Loucy (cell line): ENCODE results near the gene GPX7.
"Not testable (repeated sequence)": the region's sequence is repeated elsewhere in the genome, so short reads cannot be mapped to it uniquely, and the experiment has no call there.

Source experiments
- H2AFZ ChIP-seq: fragments of 200-600 bp; sonication (generic); 2 replicates; pipeline ENCODE4 v1.6.0; 2016; ENCODE audit warnings: antibody characterized with exemption, mild to moderate bottlenecking, low read length, moderate library complexity
- H3F3A ChIP-seq: fragments of 200-600 bp; 2 replicates; pipeline ENCODE4 v1.6.0; 2016; ENCODE audit warnings: antibody characterized with exemption, low read depth, mild to moderate bottlenecking
- H3K27me3 ChIP-seq: fragments of 200-600 bp; sonication (generic); 2 replicates; pipeline ENCODE4 v1.6.1; 2014; ENCODE audit warnings: low read length, mild to moderate bottlenecking; ENCODE audit not compliant: insufficient read depth, poor library complexity, severe bottlenecking
- H3K36me3 ChIP-seq: fragments of 200-600 bp; sonication (generic); 2 replicates; pipeline ENCODE4 v1.6.1; 2016; ENCODE audit warnings: low read length; ENCODE audit not compliant: insufficient read depth
- H3K4me1 ChIP-seq: fragments of 200-600 bp; sonication (generic); 2 replicates; pipeline ENCODE4 v1.5.1; 2014; ENCODE audit warnings: low read length, mild to moderate bottlenecking; ENCODE audit not compliant: insufficient read depth, poor library complexity, severe bottlenecking
- H3K4me2 ChIP-seq: fragments of 200-600 bp; sonication (generic); 2 replicates; pipeline ENCODE4 v1.6.0; 2014; ENCODE audit warnings: antibody characterized with exemption, low read length, low read depth, mild to moderate bottlenecking; ENCODE audit not compliant: poor library complexity, severe bottlenecking
- H3K4me3 ChIP-seq: fragments of 200-600 bp; sonication (generic); 2 replicates; pipeline ENCODE4 v1.5.1; 2014; ENCODE audit warnings: low read length, mild to moderate bottlenecking, mixed read lengths; ENCODE audit not compliant: poor library complexity, severe bottlenecking
- H3K79me2 ChIP-seq: fragments of 200-600 bp; sonication (generic); 2 replicates; pipeline ENCODE4 v1.6.1; 2014; ENCODE audit warnings: low read length; ENCODE audit not compliant: insufficient read depth
- H3K9ac ChIP-seq: fragments of 200-600 bp; sonication (generic); 2 replicates; pipeline ENCODE4 v1.6.0; 2014; ENCODE audit warnings: mild to moderate bottlenecking, low read depth, low read length, moderate library complexity; ENCODE audit not compliant: poor library complexity, severe bottlenecking
- H3K9me2 ChIP-seq: fragments of 200-600 bp; sonication (generic); replicated peaks from 2 replicates; pipeline ENCODE4 v1.6.1; 2016; ENCODE audit warnings: low read depth, low read length, mixed read lengths
- H3K9me3 ChIP-seq: fragments of 200-600 bp; sonication (generic); 2 replicates; pipeline ENCODE4 v1.6.1; 2014; ENCODE audit warnings: mild to moderate bottlenecking, antibody characterized with exemption, low read length, low read depth; ENCODE audit not compliant: insufficient read depth
- H4K20me1 ChIP-seq: fragments of 200-600 bp; sonication (generic); 2 replicates; pipeline ENCODE4 v1.6.0; 2014; ENCODE audit warnings: antibody characterized with exemption, low read length, mild to moderate bottlenecking; ENCODE audit not compliant: insufficient read depth, poor library complexity, severe bottlenecking
- CTCF ChIP-seq: fragments of 200-600 bp; sonication (generic); conservative IDR thresholded peaks from 2 replicates; pipeline ENCODE4 v1.5.1; 2014; ENCODE audit warnings: mild to moderate bottlenecking, antibody characterized with exemption, low read length
- EZH2phosphoT487 ChIP-seq: fragments of 200-600 bp; IDR thresholded peaks from 2 replicates; pipeline ENCODE4 v1.6.1; 2018; ENCODE audit warnings: antibody characterized with exemption, mild to moderate bottlenecking, moderate library complexity, borderline replicate concordance

The GPX7 gene

GRCh38 chr1:52576074-52576473, 26.1 kb upstream of the GPX7 start:
- no peaks in the 10 kb centered on the region for H3K36me3 ChIP-seq
- H2AFZ ChIP-seq = no peak overlapping the region
- H3F3A ChIP-seq = peaks cover 5% of the 10 kb centered on the region; the same call in 1 of the 2 replicates
- H3K4me1 ChIP-seq = peaks cover 13% of the 10 kb centered on the region
- TF ChIP-seq CTCF (no peak), EZH2phosphoT487 (no peak)
- no peak overlapping the region for H3K4me3 ChIP-seq
- no peaks in the 10 kb centered on the region for H3K27me3 ChIP-seq
- H3K9me3 ChIP-seq = no peaks in the 10 kb centered on the region
- H3K9me2 ChIP-seq = no peaks in the 10 kb centered on the region
- H3K9ac ChIP-seq = no peak overlapping the region
- no peak overlapping the region for H3K4me2 ChIP-seq
- H3K79me2 ChIP-seq = no peaks in the 10 kb centered on the region
- no peaks in the 10 kb centered on the region for H4K20me1 ChIP-seq

- not testable (repeated sequence) for H2AFZ ChIP-seq, H3K27me3 ChIP-seq, H3K4me3 ChIP-seq, H3K4me2 ChIP-seq, H3F3A ChIP-seq, H3K9me2 ChIP-seq, H3K9ac ChIP-seq, H3K79me2 ChIP-seq, H3K4me1 ChIP-seq, H4K20me1 ChIP-seq, H3K36me3 ChIP-seq, H3K9me3 ChIP-seq
Observed at GRCh38 chr1:52578066-52578465, 24.1 kb upstream of the GPX7 start.

- no peaks in the 10 kb centered on the region for H3K27me3 ChIP-seq
- H3K4me1 ChIP-seq = peaks cover 6% of the 10 kb centered on the region
- no peaks in the 10 kb centered on the region for H3K79me2 ChIP-seq
- no peak overlapping the region for H3K4me3 ChIP-seq
- no peaks in the 10 kb centered on the region for H4K20me1 ChIP-seq
- TF ChIP-seq EZH2phosphoT487 (no peak), CTCF (no peak)
- H3K4me2 ChIP-seq = peak overlapping the region; percentile 11
- H2AFZ ChIP-seq = peak overlapping the region; percentile 49
- no peaks in the 10 kb centered on the region for H3K9me2 ChIP-seq
- H3F3A ChIP-seq = peaks cover 5% of the 10 kb centered on the region; the same call in 1 of the 2 replicates
- H3K9ac ChIP-seq = no peak overlapping the region
- no peaks in the 10 kb centered on the region for H3K9me3 ChIP-seq
- no peaks in the 10 kb centered on the region for H3K36me3 ChIP-seq
Observed at GRCh38 chr1:52579415-52579814, 22.8 kb upstream of the GPX7 start.

- peaks cover 5% of the 10 kb centered on the region; the same call in 1 of the 2 replicates for H3F3A ChIP-seq
- no peaks in the 10 kb centered on the region for H3K27me3 ChIP-seq
- H3K79me2 ChIP-seq = no peaks in the 10 kb centered on the region
- TF ChIP-seq CTCF = no peak
- TF ChIP-seq EZH2phosphoT487 = no peak
- H3K4me1 ChIP-seq = peaks cover 6% of the 10 kb centered on the region
- H3K36me3 ChIP-seq = no peaks in the 10 kb centered on the region
- no peak overlapping the region for H2AFZ ChIP-seq
- H3K9me2 ChIP-seq = no peaks in the 10 kb centered on the region
- no peak overlapping the region for H3K4me3 ChIP-seq
- no peak overlapping the region for H3K9ac ChIP-seq
- H3K4me2 ChIP-seq = no peak overlapping the region
- no peaks in the 10 kb centered on the region for H3K9me3 ChIP-seq
- no peaks in the 10 kb centered on the region for H4K20me1 ChIP-seq
Observed at GRCh38 chr1:52580283-52580682, 21.9 kb upstream of the GPX7 start.
